Endothelial cell of umbilical vein (primary cell): ENCODE data around the gene ADGRG1. TPM values are rescaled to one million over a fixed set of nuclear protein-coding genes. Genes with fewer than 3 reads are reported as not detected.

Source experiments
- BruUV-seq: library from RNA; stranded (reverse); fragments of 400-500 nt; replicated peaks from 2 replicates; lab custom pipeline; 2021; lab: Mats Ljungman, UMichigan
- CTCF ChIA-PET: fragments of 300-600, 350-600 bp; sonication (Branson Sonifier 250); formaldehyde crosslinking; loops from one replicate; lab custom pipeline; 2021; ENCODE audit warnings: antibody characterized with exemption, inconsistent platforms; lab: Charles Lee
- POLR2A ChIA-PET: fragments of 300-600, 350-600 bp; sonication (Branson Sonifier 250); formaldehyde crosslinking; loops from one replicate; lab custom pipeline; 2021; ENCODE audit warnings: antibody characterized with exemption, inconsistent platforms; lab: Charles Lee
- DNase-seq: peaks from one replicate; pipeline ENCODE4 v3.0.0-alpha.2; 2011; ENCODE audit warnings: low read depth, low spot score
- FAIRE-seq: peaks from 2 replicates; lab custom pipeline; 2011; peaks lifted over from hg19 to GRCh38; lab: Jason Lieb, UNC
- H2AFZ ChIP-seq: 2 replicates; pipeline ENCODE4 v1.6.0; 2012; ENCODE audit warnings: low read depth, low read length, control low read depth, inconsistent platforms
- H3K27ac ChIP-seq: 2 replicates; pipeline ENCODE4 v1.5.1; 2011; ENCODE audit warnings: low read depth, mild to moderate bottlenecking, control low read depth, low read length, moderate library complexity; ENCODE audit not compliant: insufficient read depth
- H3K27me3 ChIP-seq, 2 experiments: 2 replicates each; pipeline versions ENCODE4 v1.6.0 to v1.6.1; 2011; ENCODE audit warnings: low read length in 2 of 2, mixed read lengths in 1 of 2; ENCODE audit not compliant: control insufficient read depth in 2 of 2, insufficient read depth in 2 of 2
- H3K36me3 ChIP-seq, 2 experiments: 2 replicates in 1 of 2; 3 replicates in 1 of 2; pipeline ENCODE4 v1.5.1; 2011; ENCODE audit warnings: low read length in 2 of 2, mild to moderate bottlenecking in 1 of 2, moderate library complexity in 1 of 2; ENCODE audit not compliant: control insufficient read depth in 2 of 2, insufficient read depth in 2 of 2; ENCODE audit errors: extremely low read depth in 1 of 2
- H3K4me1 ChIP-seq: 3 replicates; pipeline ENCODE4 v1.5.1; 2011; ENCODE audit warnings: mild to moderate bottlenecking, low read length; ENCODE audit not compliant: control insufficient read depth, insufficient read depth; ENCODE audit errors: extremely low read depth
- H3K4me2 ChIP-seq: 2 replicates; pipeline ENCODE4 v1.6.1; 2011; ENCODE audit warnings: low read length, control low read depth, mixed read lengths; ENCODE audit not compliant: insufficient read depth
- H3K4me3 ChIP-seq, 3 experiments: fragments of 200-600 bp in 1 of 3; sonication (generic), shearing (Covaris generic) in 1 of 3; replicated peaks in 1 of 3; 2 replicates each; pipeline ENCODE4 v1.5.1; 2011 to 2016; ENCODE audit warnings: control low read depth in 3 of 3, low read length in 3 of 3, mild to moderate bottlenecking in 2 of 3, inconsistent platforms in 1 of 3, low read depth in 1 of 3, moderate library complexity in 1 of 3; ENCODE audit not compliant: insufficient read depth in 1 of 3
- H3K79me2 ChIP-seq: 2 replicates; pipeline ENCODE4 v1.6.0; 2012; ENCODE audit warnings: low read length, inconsistent platforms; ENCODE audit not compliant: control insufficient read depth, insufficient read depth
- H3K9ac ChIP-seq: replicated peaks from 2 replicates; pipeline ENCODE3; 2011; ENCODE audit warnings: low read length, control low read depth; ENCODE audit not compliant: insufficient read depth; ENCODE audit errors: extremely low read depth
- H3K9me1 ChIP-seq: replicated peaks from 3 replicates; pipeline ENCODE4 v1.6.0; 2011; ENCODE audit warnings: mild to moderate bottlenecking, low read length; ENCODE audit not compliant: control insufficient read depth, insufficient read depth; ENCODE audit errors: extremely low read depth
- H3K9me3 ChIP-seq: replicated peaks from 2 replicates; pipeline ENCODE4 v1.5.1; 2012; ENCODE audit warnings: low read length, inconsistent platforms; ENCODE audit not compliant: control insufficient read depth, insufficient read depth
- H4K20me1 ChIP-seq: replicated peaks from 2 replicates; pipeline ENCODE3; 2011; ENCODE audit warnings: mild to moderate bottlenecking, low read length; ENCODE audit not compliant: control insufficient read depth, insufficient read depth; ENCODE audit errors: extremely low read depth
- EZH2 ChIP-seq: IDR thresholded peaks from 2 replicates; pipeline ENCODE4 v1.6.1; 2012; ENCODE audit warnings: borderline replicate concordance, low read depth, mild to moderate bottlenecking, moderate library complexity, low read length, inconsistent platforms; ENCODE audit not compliant: severe bottlenecking
- FOS ChIP-seq: IDR thresholded peaks from 2 replicates; pipeline ENCODE4 v1.6.1; 2011; ENCODE audit warnings: mild to moderate bottlenecking, low read length, moderate library complexity, borderline replicate concordance; ENCODE audit not compliant: insufficient read depth
- GATA2 ChIP-seq: IDR thresholded peaks from 2 replicates; pipeline ENCODE4 v1.7.0; 2011; ENCODE audit warnings: low read depth, mild to moderate bottlenecking, moderate library complexity, mixed read lengths, low read length; ENCODE audit not compliant: insufficient read length, insufficient read depth
- JUN ChIP-seq: IDR thresholded peaks from 2 replicates; pipeline ENCODE4 v1.6.1; 2011; ENCODE audit warnings: borderline replicate concordance, low read depth; ENCODE audit not compliant: insufficient read length, insufficient read depth
- MYC ChIP-seq: IDR thresholded peaks from one replicate; pipeline ENCODE4 v1.6.1; 2011; ENCODE audit warnings: mild to moderate bottlenecking, low read depth, low read length
- POLR2A ChIP-seq: IDR thresholded peaks from 2 replicates; pipeline ENCODE4 v1.6.1; 2012; ENCODE audit warnings: low read depth, mild to moderate bottlenecking, control low read depth, low read length
- POLR2AphosphoS5 ChIP-seq: IDR thresholded peaks from 2 replicates; pipeline ENCODE4 v1.6.1; 2012; ENCODE audit warnings: low read depth, mild to moderate bottlenecking, control low read depth, low read length, moderate library complexity; ENCODE audit not compliant: insufficient read depth
- dilution Hi-C: fragments of 300-500 bp; cut with MboI; formaldehyde crosslinking; loops from one replicate; pipeline ENCODE4 v1.15.0; 2019; ENCODE audit warnings: low sequenced_read_pairs; ENCODE audit not compliant: extremely low pct_ligation_motif_present
- intact Hi-C: fragments of 100-400 bp; cut with micrococcal nuclease; formaldehyde crosslinking; loops from one replicate; pipeline ENCODE4 v1.10.0; 2022
- polyA plus RNA-seq, 4 experiments: library from polyadenylated mRNA; depleted of rRNA in 3 of 4; stranded (reverse) in 3 of 4; unstranded in 1 of 4; fragments of >200 nt; gene quantifications; 2 replicates each; pipeline versions ENCODE4 v1.2.1 to v1.2.3, GENCODE V29; 2011 to 2012; ENCODE audit warnings: missing spikeins in 1 of 4
- total RNA-seq: library from RNA; stranded (reverse); gene quantifications from 2 replicates; pipeline ENCODE4 v1.2.3, GENCODE V29; 2021
- TF ChIP-seq, protein P1 (sequence below): IDR thresholded peaks from 2 replicates; pipeline ENCODE4 v1.6.1; 2011; ENCODE audit not compliant: insufficient read depth, insufficient read length
- TF ChIP-seq, protein P2 (sequence below), 2 donors: IDR thresholded peaks; 1 replicate in 1 of 2; 2 replicates in 1 of 2; pipeline ENCODE4 v1.5.1; 2011; ENCODE audit warnings: low read length in 2 of 2, mild to moderate bottlenecking in 2 of 2, moderate library complexity in 2 of 2, control low read depth in 1 of 2, inconsistent platforms in 1 of 2, low read depth in 1 of 2; ENCODE audit not compliant: insufficient read depth in 1 of 2; ENCODE audit errors: extremely low read depth in 1 of 2

The ADGRG1 gene
- total and polyA plus RNA-seq, 2 donors (not counting 3 experiments of a cell fraction or from before 2014, with no cell fraction given), result 45.6 to 92.5 TPM

DNA sequence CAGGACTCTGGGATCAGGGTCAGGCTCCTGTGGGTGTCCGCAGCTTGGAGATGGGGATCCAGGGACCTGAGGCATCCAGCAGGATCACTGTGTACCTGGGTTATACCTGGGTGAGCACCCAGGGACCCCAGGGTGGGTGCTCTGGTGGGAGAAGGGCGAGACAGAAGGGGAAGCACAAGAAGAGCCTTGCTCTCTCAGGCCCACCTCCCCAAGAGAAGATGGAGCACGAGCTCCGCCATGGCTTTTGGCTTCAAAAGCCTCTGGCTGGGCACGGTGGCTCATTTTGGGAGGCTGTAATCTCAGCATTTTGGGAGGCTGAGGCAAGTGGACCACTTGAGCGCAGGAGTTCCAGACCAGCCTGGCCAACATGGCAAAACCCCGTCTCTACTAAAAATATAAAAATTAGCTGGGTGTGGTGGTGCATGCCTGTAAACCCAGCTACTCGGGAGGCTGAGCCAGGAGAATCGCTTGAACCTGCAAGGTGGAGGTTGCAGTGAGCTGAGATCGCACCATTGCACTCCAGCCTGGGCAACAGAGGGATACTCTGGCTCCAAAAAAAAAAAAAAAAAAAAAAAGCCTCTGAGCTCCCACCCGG, 75.1 kb downstream of the ADGRG1 start:
- POLR2A ChIA-PET, result interaction anchor here (0.6 to 0.7 kb wide), 2 partner anchors 21 to 1078 kb away, joined by 3 to 5 read pairs; partner anchors contain the start of gene MT1E
- Histone ChIP-seq H3K27ac (no peak overlapping the region), H2AFZ (no peak overlapping the region), H3K9me3 (no peaks in the 10 kb centered on the region), H3K9me1 (no peaks in the 10 kb centered on the region), H3K79me2 (no peaks in the 10 kb centered on the region), H3K9ac (no peak overlapping the region), H3K4me2 (no peak overlapping the region), H3K27me3 (no peaks in the 10 kb centered on the region), H3K4me3 (no peak overlapping the region), H4K20me1 (no peaks in the 10 kb centered on the region), H3K4me1 (no peaks in the 10 kb centered on the region), H3K36me3 (no peaks in the 10 kb centered on the region)
- DNase-seq, result no peak
- intact Hi-C loops (no loop called here), dilution Hi-C loops (no loop called here)
- no peak for FAIRE-seq
- no TSS peak for BruUV-seq
- CTCF ChIA-PET, result interaction anchor here (1.5 kb wide), 1 partner anchor 20 kb away, joined by 5 read pairs; no protein-coding TSS in a partner anchor
- TF ChIP-seq, protein P1, sequence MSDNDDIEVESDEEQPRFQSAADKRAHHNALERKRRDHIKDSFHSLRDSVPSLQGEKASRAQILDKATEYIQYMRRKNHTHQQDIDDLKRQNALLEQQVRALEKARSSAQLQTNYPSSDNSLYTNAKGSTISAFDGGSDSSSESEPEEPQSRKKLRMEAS, result no peak
- TF ChIP-seq MYC (no peak), POLR2A (no peak), FOS (no peak), GATA2 (no peak), EZH2 (no peak), POLR2AphosphoS5 (no peak), JUN (no peak)
- TF ChIP-seq, protein P2, sequence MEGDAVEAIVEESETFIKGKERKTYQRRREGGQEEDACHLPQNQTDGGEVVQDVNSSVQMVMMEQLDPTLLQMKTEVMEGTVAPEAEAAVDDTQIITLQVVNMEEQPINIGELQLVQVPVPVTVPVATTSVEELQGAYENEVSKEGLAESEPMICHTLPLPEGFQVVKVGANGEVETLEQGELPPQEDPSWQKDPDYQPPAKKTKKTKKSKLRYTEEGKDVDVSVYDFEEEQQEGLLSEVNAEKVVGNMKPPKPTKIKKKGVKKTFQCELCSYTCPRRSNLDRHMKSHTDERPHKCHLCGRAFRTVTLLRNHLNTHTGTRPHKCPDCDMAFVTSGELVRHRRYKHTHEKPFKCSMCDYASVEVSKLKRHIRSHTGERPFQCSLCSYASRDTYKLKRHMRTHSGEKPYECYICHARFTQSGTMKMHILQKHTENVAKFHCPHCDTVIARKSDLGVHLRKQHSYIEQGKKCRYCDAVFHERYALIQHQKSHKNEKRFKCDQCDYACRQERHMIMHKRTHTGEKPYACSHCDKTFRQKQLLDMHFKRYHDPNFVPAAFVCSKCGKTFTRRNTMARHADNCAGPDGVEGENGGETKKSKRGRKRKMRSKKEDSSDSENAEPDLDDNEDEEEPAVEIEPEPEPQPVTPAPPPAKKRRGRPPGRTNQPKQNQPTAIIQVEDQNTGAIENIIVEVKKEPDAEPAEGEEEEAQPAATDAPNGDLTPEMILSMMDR (IDR thresholded peaks at IDR 0.05; ENCODE audit: extremely low read depth in 1 of 2, insufficient read depth in 1 of 2, low read depth in 1 of 2, low read length in 2 of 2), result no peak
